ENCODE data around the gene IQGAP3.

DNA sequence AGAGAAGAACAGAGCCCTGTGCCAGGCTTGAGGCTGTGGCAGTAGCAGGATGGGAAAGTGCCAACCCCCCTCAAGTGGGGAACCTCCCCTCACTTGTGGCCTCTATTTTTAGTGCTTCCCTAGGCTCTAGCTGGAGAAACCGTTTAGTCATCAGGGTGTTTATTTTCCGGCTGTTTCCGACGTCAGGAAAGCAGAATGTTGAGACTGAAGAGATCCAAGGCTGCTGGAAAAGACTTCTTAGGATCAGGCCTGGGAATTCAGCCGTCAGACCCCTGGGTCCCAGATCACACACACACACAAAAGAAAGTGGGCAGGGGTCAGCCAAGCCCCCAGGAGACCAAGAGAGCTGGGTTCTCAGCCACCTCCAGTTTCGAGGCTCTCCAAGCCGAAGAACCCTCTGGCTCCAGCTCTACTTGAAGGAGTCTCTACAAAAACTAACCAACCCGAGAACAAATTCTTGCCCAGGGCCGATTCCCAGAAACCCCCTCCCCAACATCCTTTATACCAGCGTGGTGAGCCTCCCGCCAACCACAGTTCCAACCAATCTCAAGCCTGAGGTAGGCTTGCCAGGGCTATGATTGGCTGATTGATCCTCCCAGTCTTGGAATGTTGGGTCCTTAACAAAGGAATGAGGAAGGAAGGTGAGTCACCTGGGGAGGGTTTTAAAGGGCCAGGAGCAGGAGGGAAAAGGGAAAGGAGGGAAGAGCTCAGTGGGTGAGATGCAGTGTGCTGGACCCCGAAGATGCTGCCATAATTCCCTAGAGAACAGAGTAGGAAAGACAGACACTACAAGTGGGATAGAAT is 69.3 kb downstream of the IQGAP3 start:
- peak; percentile 55 for TF ChIP-seq POLR2A (IDR thresholded peaks at IDR 0.05)
- TF ChIP-seq, protein P1, sequence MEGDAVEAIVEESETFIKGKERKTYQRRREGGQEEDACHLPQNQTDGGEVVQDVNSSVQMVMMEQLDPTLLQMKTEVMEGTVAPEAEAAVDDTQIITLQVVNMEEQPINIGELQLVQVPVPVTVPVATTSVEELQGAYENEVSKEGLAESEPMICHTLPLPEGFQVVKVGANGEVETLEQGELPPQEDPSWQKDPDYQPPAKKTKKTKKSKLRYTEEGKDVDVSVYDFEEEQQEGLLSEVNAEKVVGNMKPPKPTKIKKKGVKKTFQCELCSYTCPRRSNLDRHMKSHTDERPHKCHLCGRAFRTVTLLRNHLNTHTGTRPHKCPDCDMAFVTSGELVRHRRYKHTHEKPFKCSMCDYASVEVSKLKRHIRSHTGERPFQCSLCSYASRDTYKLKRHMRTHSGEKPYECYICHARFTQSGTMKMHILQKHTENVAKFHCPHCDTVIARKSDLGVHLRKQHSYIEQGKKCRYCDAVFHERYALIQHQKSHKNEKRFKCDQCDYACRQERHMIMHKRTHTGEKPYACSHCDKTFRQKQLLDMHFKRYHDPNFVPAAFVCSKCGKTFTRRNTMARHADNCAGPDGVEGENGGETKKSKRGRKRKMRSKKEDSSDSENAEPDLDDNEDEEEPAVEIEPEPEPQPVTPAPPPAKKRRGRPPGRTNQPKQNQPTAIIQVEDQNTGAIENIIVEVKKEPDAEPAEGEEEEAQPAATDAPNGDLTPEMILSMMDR (IDR thresholded peaks at IDR 0.05), result no peak

Measured in ovary (tissue), 3 donors.